ENCODE results near the gene ARHGEF28. TPM values are rescaled to one million over a fixed set of nuclear protein-coding genes. Genes with fewer than 3 reads are reported as not detected.

Gene ARHGEF28
- total RNA-seq, 1 donor from 2014 or later = 72.1 TPM

- TF ChIP-seq, protein P1, sequence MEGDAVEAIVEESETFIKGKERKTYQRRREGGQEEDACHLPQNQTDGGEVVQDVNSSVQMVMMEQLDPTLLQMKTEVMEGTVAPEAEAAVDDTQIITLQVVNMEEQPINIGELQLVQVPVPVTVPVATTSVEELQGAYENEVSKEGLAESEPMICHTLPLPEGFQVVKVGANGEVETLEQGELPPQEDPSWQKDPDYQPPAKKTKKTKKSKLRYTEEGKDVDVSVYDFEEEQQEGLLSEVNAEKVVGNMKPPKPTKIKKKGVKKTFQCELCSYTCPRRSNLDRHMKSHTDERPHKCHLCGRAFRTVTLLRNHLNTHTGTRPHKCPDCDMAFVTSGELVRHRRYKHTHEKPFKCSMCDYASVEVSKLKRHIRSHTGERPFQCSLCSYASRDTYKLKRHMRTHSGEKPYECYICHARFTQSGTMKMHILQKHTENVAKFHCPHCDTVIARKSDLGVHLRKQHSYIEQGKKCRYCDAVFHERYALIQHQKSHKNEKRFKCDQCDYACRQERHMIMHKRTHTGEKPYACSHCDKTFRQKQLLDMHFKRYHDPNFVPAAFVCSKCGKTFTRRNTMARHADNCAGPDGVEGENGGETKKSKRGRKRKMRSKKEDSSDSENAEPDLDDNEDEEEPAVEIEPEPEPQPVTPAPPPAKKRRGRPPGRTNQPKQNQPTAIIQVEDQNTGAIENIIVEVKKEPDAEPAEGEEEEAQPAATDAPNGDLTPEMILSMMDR (conservative IDR thresholded peaks at IDR 0.05; ENCODE audit: low read depth, low read length) = no peak
- DNase-seq (ENCODE audit: low read depth) = no peak
- H3K4me3 ChIP-seq (ENCODE audit: low read depth, low read length) = no peak overlapping the region
Measured at GRCh38 chr5:73718762-73719161, 92.8 kb downstream of the ARHGEF28 start.

- TF ChIP-seq, protein P1 (conservative IDR thresholded peaks at IDR 0.05; ENCODE audit: low read depth, low read length) = no peak
Measured at GRCh38 chr5:73719632-73720031, 93.6 kb downstream of the ARHGEF28 start.

DNA sequence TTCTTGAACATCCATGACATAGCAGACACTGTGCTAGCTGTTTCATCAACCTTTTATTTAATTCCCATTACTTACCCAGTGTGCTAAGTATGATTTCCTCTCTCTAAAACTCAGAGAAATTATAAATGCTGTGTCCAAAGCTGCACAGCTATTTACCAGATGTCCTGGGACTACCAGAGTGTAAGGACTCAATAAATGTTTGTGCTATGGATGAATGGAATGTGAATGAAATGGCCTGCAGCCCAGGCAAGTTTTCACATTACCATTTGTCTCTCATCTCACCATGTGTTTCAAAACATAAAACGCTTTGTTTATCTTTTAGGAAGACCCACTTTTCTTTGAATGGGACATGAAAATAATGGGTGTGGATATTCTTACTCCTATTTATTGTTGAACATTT is 96.2 kb downstream of the ARHGEF28 start:
- TF ChIP-seq, protein P1 (conservative IDR thresholded peaks at IDR 0.05; ENCODE audit: low read depth, low read length) = no peak
- no peak overlapping the region for H3K4me3 ChIP-seq (ENCODE audit: low read depth, low read length)
- DNase-seq (ENCODE audit: low read depth) = no peak

More at GRCh38 chr5:73719632-73720031, 93.6 kb downstream of the ARHGEF28 start:
- no peak for DNase-seq (ENCODE audit: low read depth)
- H3K4me3 ChIP-seq (ENCODE audit: low read depth, low read length) = no peak overlapping the region

- TF ChIP-seq, protein P1 (conservative IDR thresholded peaks at IDR 0.05; ENCODE audit: low read depth, low read length) = no peak
- H3K4me3 ChIP-seq (ENCODE audit: low read depth, low read length) = no peak overlapping the region
- DNase-seq (ENCODE audit: low read depth) = no peak
Measured at GRCh38 chr5:73726071-73726470, 100.1 kb downstream of the ARHGEF28 start.

GRCh38 chr5:73726606-73727231 is 100.7 kb downstream of the ARHGEF28 start:
- TF ChIP-seq, protein P1 (conservative IDR thresholded peaks at IDR 0.05; ENCODE audit: low read depth, low read length) = no peak
- DNase-seq (ENCODE audit: low read depth) = no peak

DNA sequence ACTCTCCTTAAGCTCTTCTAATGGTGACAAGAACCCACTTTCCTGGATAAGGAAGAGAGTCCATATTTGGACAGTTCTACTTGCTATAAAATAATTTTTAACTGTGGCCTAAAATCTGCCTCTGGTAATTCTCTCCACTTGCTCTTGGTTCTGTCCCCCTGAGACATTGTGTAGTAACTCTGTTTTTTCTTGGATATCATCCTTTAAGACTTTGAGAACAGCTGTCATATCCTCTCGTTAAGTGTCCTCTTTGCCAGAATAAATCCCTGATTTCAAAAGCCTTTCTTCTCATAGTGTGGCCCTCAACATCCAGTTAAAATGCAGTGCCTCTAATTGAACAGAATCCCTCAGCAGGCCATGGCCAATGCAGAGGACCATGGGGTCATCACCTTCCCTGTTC is 101.5 kb downstream of the ARHGEF28 start:
- TF ChIP-seq, protein P1 (conservative IDR thresholded peaks at IDR 0.05; ENCODE audit: low read depth, low read length) = no peak
- DNase-seq (ENCODE audit: low read depth) = no peak
- no peak overlapping the region for H3K4me3 ChIP-seq (ENCODE audit: low read depth, low read length)

More at GRCh38 chr5:73726606-73727231, 100.7 kb downstream of the ARHGEF28 start:
- no peak overlapping the region for H3K4me3 ChIP-seq (ENCODE audit: low read depth, low read length)
